Brain microvascular endothelial cell (primary cell): ENCODE measurements around the gene DIPK1B.
"Not testable (repeated sequence)": the region's sequence is repeated elsewhere in the genome, so short reads cannot be mapped to it uniquely, and the experiment has no call there.

Experiments used
- DNase-seq: peaks from one replicate; pipeline ENCODE4 v3.0.0-alpha.2; 2020
- H3K27ac ChIP-seq: fragments of 250-450 bp; sonication (Bioruptor Pico); 2 replicates; pipeline ENCODE4 v1.5.1; 2020; ENCODE audit warnings: mild to moderate bottlenecking, moderate library complexity
- H3K27me3 ChIP-seq: fragments of 250-450 bp; sonication (Bioruptor Pico); replicated peaks from 2 replicates; pipeline ENCODE4 v1.5.1; 2020; ENCODE audit warnings: mild to moderate bottlenecking
- H3K36me3 ChIP-seq: fragments of 250-450 bp; sonication (Bioruptor Pico); replicated peaks from 2 replicates; pipeline ENCODE4 v1.5.1; 2020; ENCODE audit warnings: mild to moderate bottlenecking
- H3K4me3 ChIP-seq: 2 replicates; pipeline ENCODE4 v1.5.1; 2011; ENCODE audit warnings: low read depth, mild to moderate bottlenecking, control low read depth, low read length, moderate library complexity
- CTCF ChIP-seq: IDR thresholded peaks from 2 replicates; pipeline ENCODE4 v1.5.1; 2011; ENCODE audit warnings: low read depth, mild to moderate bottlenecking, moderate library complexity, low read length, control low read depth, inconsistent platforms; ENCODE audit errors: missing control alignments
- in situ Hi-C: cut with HindIII; loops from 2 replicates; pipeline ENCODE4 v1.10.0; 2017; ENCODE audit warnings: low sequenced_read_pairs, low pct_ligation_motif_present

The DIPK1B gene

GRCh38 chr9:136760834-136761544, 48.6 kb downstream of the DIPK1B start:
- in situ Hi-C loops, H3K27ac ChIP-seq, H3K27me3 ChIP-seq, H3K36me3 ChIP-seq, H3K4me3 ChIP-seq: not testable (repeated sequence)
- peak; percentile 74 for DNase-seq
- TF ChIP-seq CTCF = peak; percentile 84

GRCh38 chr9:136761545-136761981, 49.2 kb downstream of the DIPK1B start:
- Histone ChIP-seq H3K27ac (no peak overlapping the region), H3K36me3 (no peaks in the 10 kb centered on the region), H3K4me3 (no peak overlapping the region), H3K27me3 (no peaks in the 10 kb centered on the region)
- in situ Hi-C loops = no loop called here
- no peak for TF ChIP-seq CTCF
- no peak for DNase-seq

- in situ Hi-C loops = no loop called here
- DNase-seq = no peak
Measured at GRCh38 chr9:136762221-136762691, 49.9 kb downstream of the DIPK1B start.

GRCh38 chr9:136762915-136763648, 50.7 kb downstream of the DIPK1B start:
- Histone ChIP-seq H3K4me3 (no peak overlapping the region), H3K36me3 (no peaks in the 10 kb centered on the region), H3K27me3 (no peaks in the 10 kb centered on the region), H3K27ac (no peak overlapping the region)
- no peak for DNase-seq
- no peak for TF ChIP-seq CTCF
- in situ Hi-C loops = no loop called here

More at GRCh38 chr9:136762221-136762691, 49.9 kb downstream of the DIPK1B start:
- H3K4me3 ChIP-seq = no peak overlapping the region
- no peak for TF ChIP-seq CTCF
- no peaks in the 10 kb centered on the region for H3K36me3 ChIP-seq
- no peaks in the 10 kb centered on the region for H3K27me3 ChIP-seq
- no peak overlapping the region for H3K27ac ChIP-seq

GRCh38 chr9:136763649-136764035, 51.3 kb downstream of the DIPK1B start:
- no peak overlapping the region for H3K4me3 ChIP-seq
- no peak for DNase-seq
- H3K27me3 ChIP-seq = no peaks in the 10 kb centered on the region
- H3K27ac ChIP-seq = no peak overlapping the region
- no peaks in the 10 kb centered on the region for H3K36me3 ChIP-seq
- in situ Hi-C loops = no loop called here
- TF ChIP-seq CTCF = no peak
